H1 (cell line): ENCODE measurements around the gene PSMB11. TPM values are rescaled to one million over a fixed set of nuclear protein-coding genes. Genes with fewer than 3 reads are reported as not detected.

Experiments
- CTCF ChIA-PET: fragments of 300-600 bp; sonication (Branson Sonifier 250); formaldehyde crosslinking; loops from one replicate; lab custom pipeline; 2021; ENCODE audit not compliant: partially characterized antibody; lab: Charles Lee
- POLR2A ChIA-PET: fragments of 300-600 bp; sonication (Branson Sonifier 250); formaldehyde crosslinking; loops from one replicate; lab custom pipeline; 2021; ENCODE audit warnings: inconsistent platforms; ENCODE audit not compliant: partially characterized antibody; lab: Charles Lee
- DNase-seq, 2 experiments: peaks; one replicate each; pipeline versions ENCODE4 v3.0.0 to v3.0.0-alpha.2; 2010 to 2022; ENCODE audit warnings: low spot score in 2 of 2, low read depth in 1 of 2, mixed read lengths in 1 of 2
- FAIRE-seq: peaks from 2 replicates; lab custom pipeline; 2011; peaks lifted over from hg19 to GRCh38; lab: Jason Lieb, UNC
- H2AFZ ChIP-seq: 2 replicates; pipeline ENCODE4 v1.8.1; 2012; ENCODE audit warnings: low read length, inconsistent platforms
- H2AK5ac ChIP-seq: 2 replicates; pipeline ENCODE4 v1.6.1; 2013; ENCODE audit warnings: low read depth, low read length
- H2BK120ac ChIP-seq: replicated peaks from 2 replicates; pipeline ENCODE3; 2013; ENCODE audit warnings: low read depth, low read length, inconsistent platforms
- H2BK12ac ChIP-seq: 2 replicates; pipeline ENCODE4 v1.6.1; 2013; ENCODE audit warnings: low read depth, low read length
- H2BK15ac ChIP-seq: 2 replicates; pipeline ENCODE4 v1.6.1; 2013; ENCODE audit warnings: low read length
- H2BK20ac ChIP-seq: 2 replicates; pipeline ENCODE4 v1.6.1; 2013; ENCODE audit warnings: low read length
- H2BK5ac ChIP-seq: 2 replicates; pipeline ENCODE4 v1.6.1; 2013; ENCODE audit warnings: low read depth, low read length
- H3K14ac ChIP-seq: 2 replicates; pipeline ENCODE4 v1.6.1; 2013; ENCODE audit warnings: inconsistent platforms; ENCODE audit not compliant: insufficient read length
- H3K18ac ChIP-seq: 2 replicates; pipeline ENCODE4 v1.6.1; 2013; ENCODE audit warnings: low read length; ENCODE audit errors: extremely low read depth
- H3K23ac ChIP-seq: 2 replicates; pipeline ENCODE4 v1.6.1; 2013; ENCODE audit warnings: inconsistent platforms; ENCODE audit not compliant: insufficient read length
- H3K23me2 ChIP-seq: 2 replicates; pipeline ENCODE4 v1.6.1; 2013; ENCODE audit warnings: low read depth, low read length
- H3K27ac ChIP-seq: 2 replicates; pipeline ENCODE4 v1.6.1; 2011; ENCODE audit warnings: low read depth, low read length, inconsistent platforms
- H3K27me3 ChIP-seq, 4 experiments: replicated peaks in 1 of 4; 1 replicate in 1 of 4; 2 replicates in 3 of 4; pipeline versions ENCODE4 v1.6.1 to v1.8.1; 2011 to 2013; ENCODE audit warnings: low read length in 3 of 4, mild to moderate bottlenecking in 3 of 4, inconsistent platforms in 2 of 4, mixed read lengths in 2 of 4, moderate library complexity in 1 of 4; ENCODE audit not compliant: control insufficient read depth in 3 of 4, insufficient read depth in 3 of 4; ENCODE audit errors: extremely low read depth in 1 of 4
- H3K36me3 ChIP-seq, 4 experiments: 2 replicates each; pipeline versions ENCODE4 v1.6.1 to v1.8.1; 2011 to 2013; ENCODE audit warnings: mild to moderate bottlenecking in 4 of 4, low read length in 3 of 4, moderate library complexity in 2 of 4, control low read depth in 1 of 4, inconsistent platforms in 1 of 4; ENCODE audit not compliant: insufficient read depth in 4 of 4, control insufficient read depth in 2 of 4
- H3K4ac ChIP-seq: replicated peaks from 2 replicates; pipeline ENCODE3; 2013; ENCODE audit warnings: low read length, low read depth, mixed read lengths, inconsistent platforms; ENCODE audit not compliant: insufficient read length
- H3K4me1 ChIP-seq, 4 experiments: replicated peaks in 1 of 4; 1 replicate in 1 of 4; 2 replicates in 3 of 4; pipeline versions ENCODE4 v1.6.1 to v1.8.1; 2011 to 2013; ENCODE audit warnings: low read length in 3 of 4, inconsistent platforms in 2 of 4, mixed read lengths in 1 of 4; ENCODE audit not compliant: insufficient read depth in 4 of 4, control insufficient read depth in 3 of 4
- H3K4me2 ChIP-seq, 2 experiments: 2 replicates each; pipeline versions ENCODE4 v1.6.1 to v1.8.1; 2011 to 2013; ENCODE audit warnings: low read depth in 2 of 2, low read length in 2 of 2, control low read depth in 1 of 2, inconsistent platforms in 1 of 2, mild to moderate bottlenecking in 1 of 2; ENCODE audit not compliant: insufficient read depth in 1 of 2
- H3K4me3 ChIP-seq, 4 experiments: fragments of 200-600, 300-600 bp in 1 of 4; sonication (generic), shearing (Covaris generic), sonication (Bioruptor Twin) in 1 of 4; 2 replicates each; pipeline versions ENCODE4 v1.5.1 to v1.8.1; 2011 to 2016; ENCODE audit warnings: low read length in 4 of 4, low read depth in 3 of 4, control low read depth in 2 of 4, inconsistent platforms in 2 of 4, mild to moderate bottlenecking in 2 of 4, mixed read lengths in 1 of 4, moderate library complexity in 1 of 4; ENCODE audit not compliant: insufficient read depth in 2 of 4; ENCODE audit errors: extremely low read depth in 1 of 4
- H3K56ac ChIP-seq: replicated peaks from 2 replicates; pipeline ENCODE3; 2013; ENCODE audit warnings: low read depth, mild to moderate bottlenecking, mixed read lengths, low read length, inconsistent platforms; ENCODE audit not compliant: insufficient read length
- H3K79me1 ChIP-seq: 2 replicates; pipeline ENCODE4 v1.6.1; 2013; ENCODE audit warnings: low read depth, low read length, control low read depth
- H3K79me2 ChIP-seq, 2 experiments: 2 replicates each; pipeline versions ENCODE4 v1.6.1 to v1.8.1; 2012 to 2013; ENCODE audit warnings: low read length in 2 of 2, mild to moderate bottlenecking in 2 of 2, inconsistent platforms in 1 of 2; ENCODE audit not compliant: insufficient read depth in 2 of 2, control insufficient read depth in 1 of 2
- H3K9ac ChIP-seq, 4 experiments: replicated peaks in 1 of 4; 1 replicate in 1 of 4; 2 replicates in 3 of 4; pipeline versions ENCODE4 v1.6.1 to v1.8.1; 2011 to 2013; ENCODE audit warnings: low read depth in 3 of 4, low read length in 3 of 4, control low read depth in 2 of 4, mild to moderate bottlenecking in 2 of 4, moderate library complexity in 2 of 4, inconsistent platforms in 1 of 4; ENCODE audit errors: extremely low read depth in 1 of 4
- H3K9me3 ChIP-seq, 2 experiments: 2 replicates each; pipeline versions ENCODE4 v1.6.1 to v1.8.1; 2012 to 2013; ENCODE audit warnings: mild to moderate bottlenecking in 2 of 2, moderate library complexity in 2 of 2, control low read depth in 1 of 2, inconsistent platforms in 1 of 2, low read depth in 1 of 2, low read length in 1 of 2, mixed read lengths in 1 of 2; ENCODE audit not compliant: insufficient read depth in 2 of 2
- H4K20me1 ChIP-seq, 2 experiments: replicated peaks in 1 of 2; 2 replicates each; pipeline versions ENCODE3 to v1.8.1; 2011 to 2013; ENCODE audit warnings: inconsistent platforms in 2 of 2, low read length in 2 of 2, mild to moderate bottlenecking in 1 of 2; ENCODE audit not compliant: insufficient read depth in 2 of 2, control insufficient read depth in 1 of 2
- H4K5ac ChIP-seq: 2 replicates; pipeline ENCODE4 v1.6.1; 2013; ENCODE audit warnings: low read length, low read depth, mixed read lengths, inconsistent platforms; ENCODE audit not compliant: insufficient read length
- H4K8ac ChIP-seq: 2 replicates; pipeline ENCODE4 v1.8.0; 2013; ENCODE audit warnings: mild to moderate bottlenecking, moderate library complexity, low read length, inconsistent platforms; ENCODE audit not compliant: insufficient read depth; ENCODE audit errors: extremely low read depth
- H4K91ac ChIP-seq: replicated peaks from 2 replicates; pipeline ENCODE3; 2013; ENCODE audit warnings: low read length, mixed read lengths, inconsistent platforms; ENCODE audit not compliant: insufficient read length
- BACH1 ChIP-seq: IDR thresholded peaks from 2 replicates; pipeline ENCODE4 v1.6.1; 2012; ENCODE audit warnings: low read length, improper control_type of control experiment
- GTF2F1 ChIP-seq: IDR thresholded peaks from 2 replicates; pipeline ENCODE4 v1.6.1; 2012; ENCODE audit warnings: low read depth, low read length, improper control_type of control experiment, borderline replicate concordance
- HDAC2 ChIP-seq, 2 experiments: fragments of 300-600 bp in 1 of 2; sonication (generic) in 1 of 2; IDR thresholded peaks; 2 replicates each; pipeline ENCODE4 v1.6.1; 2011 to 2012; ENCODE audit warnings: low read depth in 2 of 2, low read length in 2 of 2, mild to moderate bottlenecking in 2 of 2, moderate library complexity in 2 of 2, borderline replicate concordance in 1 of 2, inconsistent platforms in 1 of 2
- HDAC6 ChIP-seq: IDR thresholded peaks from one replicate; pipeline ENCODE4 v1.7.1; 2012; ENCODE audit warnings: low read depth, mild to moderate bottlenecking, inconsistent platforms, low read length, moderate library complexity
- JUND ChIP-seq: IDR thresholded peaks from 2 replicates; pipeline ENCODE4 v1.6.1; 2011; ENCODE audit warnings: mild to moderate bottlenecking, improper control_type of control experiment, low read length
- MAX ChIP-seq: IDR thresholded peaks from 2 replicates; pipeline ENCODE4 v1.6.1; 2012; ENCODE audit warnings: inconsistent platforms
- SIN3A ChIP-seq, 2 experiments: IDR thresholded peaks in 1 of 2; conservative IDR thresholded peaks in 1 of 2; 2 replicates each; pipeline ENCODE4 v1.6.1; 2011 to 2012; ENCODE audit warnings: low read length in 2 of 2, improper control_type of control experiment in 1 of 2, low read depth in 1 of 2, mild to moderate bottlenecking in 1 of 2
- WGBS, 2 experiments: shearing (Covaris generic) in 1 of 2; methylation state at CpG; one replicate each; pipeline versions ENCODE4 v1.1.6 to v1.1.7; 2013 to 2015; ENCODE audit warnings: low lambda C conversion rate in 2 of 2, mixed read lengths in 2 of 2, inconsistent platforms in 1 of 2, low coverage in 1 of 2, missing lambda C conversion rate in 1 of 2; ENCODE audit not compliant: insufficient replicate concordance in 2 of 2, insufficient coverage in 1 of 2, insufficient read length in 1 of 2; ENCODE audit errors: extremely low coverage in 1 of 2, missing lambda C conversion rate in 1 of 2; 5-methylcytosine and 5-hydroxymethylcytosine counted together
- polyA plus RNA-seq, 7 experiments: library from polyadenylated mRNA; depleted of rRNA in 3 of 7; stranded (reverse) in 5 of 7; unstranded in 2 of 7; fragments of >200 nt in 5 of 7; fragments of 200-250 nt in 2 of 7; gene quantifications; 1 replicate in 5 of 7; 2 replicates in 1 of 7; 4 replicates in 1 of 7; pipeline versions ENCODE4 v1.2.1 to v1.2.3, GENCODE V29; 2011 to 2013; ENCODE audit warnings: missing spikeins in 2 of 7, mixed read lengths in 2 of 7
- total RNA-seq: library from RNA; stranded (reverse); fragmentation: NEBNext Ultra II Directional; extraction: Animal tissue kit (Norgen Biotek cat#: 25700); gene quantifications from 2 replicates; pipeline ENCODE4 v1.2.1, GENCODE V29; 2021

The PSMB11 gene
- total and polyA plus RNA-seq, 2 of the 8 experiments (the other 6 are each of a cell fraction or from before 2014, with no cell fraction given): not detected

GRCh38 chr14:23056145-23056955 lies 14.3 kb downstream of the PSMB11 start:
- ChIA-PET POLR2A (interaction anchor here (0.9 to 6.2 kb wide), 14 partner anchors 10 to 233 kb away, joined by 3 to 65 read pairs (median 8); partner anchors contain the start of genes ACIN1, AJUBA, C14orf119 and PSMB5), CTCF (interaction anchor here (0.5 to 29.2 kb wide), 31 partner anchors 9 to 1131 kb away, joined by 3 to 785 read pairs (median 5); partner anchors contain the start of genes AJUBA and PSMB11)
- H3K4me3 ChIP-seq: peak overlapping the region; percentile 34 to 82 (median 65)
- H3K9me3 ChIP-seq: no peaks in the 10 kb centered on the region
- H3K18ac ChIP-seq: peak overlapping the region; percentile 48; the same call in 1 of the 2 replicates
- H2BK15ac ChIP-seq: no peak overlapping the region
- peak in 1 of 2 experiments; percentile 84 for DNase-seq
- H3K27ac ChIP-seq: no peak overlapping the region
- H2BK20ac ChIP-seq: no peak overlapping the region
- H3K23ac ChIP-seq: no peak overlapping the region
- no peak overlapping the region for H2BK120ac ChIP-seq
- FAIRE-seq: peak; percentile 88
- no peaks in the 10 kb centered on the region for H3K79me2 ChIP-seq
- H3K56ac ChIP-seq: no peak overlapping the region
- no peak overlapping the region for H3K4ac ChIP-seq
- H3K9ac ChIP-seq: no peak overlapping the region
- H2AK5ac ChIP-seq: no peak overlapping the region
- H3K4me1 ChIP-seq: peaks cover 0 to 15% (median 4%) of the 10 kb centered on the region in 4 experiments; a peak in 4 of 7 replicates
- WGBS, 2 experiments: 13% methylated on average over 11 of the region's 17 CpGs; no CpG with 5 or more reads in 1 of the 2 experiments
- peak overlapping the region; percentile 89 to 91 for H3K4me2 ChIP-seq
- H2AFZ ChIP-seq: no peak overlapping the region; the same call in 1 of the 2 replicates
- H4K8ac ChIP-seq: no peak overlapping the region
- H2BK12ac ChIP-seq: peak overlapping the region; percentile 27; the same call in 1 of the 2 replicates
- no peak overlapping the region for H4K91ac ChIP-seq
- no peak overlapping the region for H4K5ac ChIP-seq
- H3K23me2 ChIP-seq: peaks cover 12% of the 10 kb centered on the region
- peak overlapping the region; percentile 15; the same call in 1 of the 2 replicates for H2BK5ac ChIP-seq
- no peak overlapping the region for H3K14ac ChIP-seq
- peaks cover 4 to 8% of the 10 kb centered on the region in 2 experiments for H4K20me1 ChIP-seq
- H3K79me1 ChIP-seq: no peaks in the 10 kb centered on the region; the same call in 1 of the 2 replicates
- H3K36me3 ChIP-seq: peaks cover 8 to 25% (median 19%) of the 10 kb centered on the region in 4 experiments; a peak in 7 of 8 replicates
- H3K27me3 ChIP-seq: no peaks in the 10 kb centered on the region; a peak in 1 of 7 replicates
- TF ChIP-seq MAX (peak; percentile 52; the same call in 1 of the 2 replicates), SIN3A (conservative IDR thresholded peaks at IDR 0.05 in 1 of 2, IDR thresholded peaks at IDR 0.05 in 1 of 2; ENCODE audit: low read depth in 1 of 2, low read length in 2 of 2) (peak in 1 of 2 experiments; percentile 89; a peak in 2 of 4 replicates), HDAC6 (no peak), HDAC2 (IDR thresholded peaks at IDR 0.05; ENCODE audit: borderline replicate concordance in 1 of 2, low read depth in 2 of 2, low read length in 2 of 2) (peak; percentile 34 to 63; a peak in 2 of 4 replicates), JUND (no peak), BACH1 (peak; percentile 80), GTF2F1 (no peak)
